Breast epithelium (tissue), 4 donors: Measurements from ENCODE around the gene KRT7. TPM values are rescaled to one million over a fixed set of nuclear protein-coding genes. Genes with fewer than 3 reads are reported as not detected.

Experiments used
- DNase-seq, 2 donors: peaks; one replicate each; pipeline ENCODE4 v3.0.0-alpha.2; 2019; ENCODE audit warnings: low spot score in 2 of 2
- H3K27ac ChIP-seq, 2 donors: fragments of 200-600 bp; sonication (generic) in 1 of 2; one replicate each; pipeline ENCODE4 v1.5.1; 2016 to 2019; ENCODE audit warnings: mild to moderate bottlenecking in 1 of 2
- H3K27me3 ChIP-seq, 2 donors: fragments of 200-600 bp; sonication (generic) in 1 of 2; one replicate each; pipeline versions ENCODE4 v1.5.1 to v1.6.0; 2017 to 2019; ENCODE audit warnings: control low read depth in 1 of 2, mild to moderate bottlenecking in 1 of 2
- H3K36me3 ChIP-seq: fragments of 200-600 bp; one replicate; pipeline ENCODE4 v1.5.1; 2019
- H3K4me1 ChIP-seq, 2 donors: fragments of 200-600 bp; sonication (generic); one replicate each; pipeline ENCODE4 v1.5.1; 2016 to 2019; ENCODE audit warnings: control low read depth in 1 of 2
- H3K4me3 ChIP-seq, 3 donors: fragments of 200-600 bp; sonication (generic); 1 replicate in 2 of 3; 2 replicates in 1 of 3; pipeline ENCODE4 v1.5.1; 2016 to 2019; ENCODE audit warnings: mild to moderate bottlenecking in 3 of 3, moderate library complexity in 2 of 3
- H3K9me3 ChIP-seq, 2 donors: fragments of 200-600 bp; sonication (generic) in 1 of 2; one replicate each; pipeline ENCODE4 v1.5.1; 2016 to 2019; ENCODE audit warnings: control low read depth in 1 of 2
- POLR2A ChIP-seq: fragments of 450-650 bp; IDR thresholded peaks from one replicate; pipeline ENCODE4 v1.6.1; 2016; ENCODE audit warnings: antibody characterized with exemption, mild to moderate bottlenecking, moderate library complexity
- POLR2AphosphoS5 ChIP-seq, 3 donors: sonication (generic); formaldehyde crosslinking; IDR thresholded peaks; one replicate each; pipeline ENCODE4 v1.6.1; 2017; ENCODE audit warnings: antibody characterized with exemption in 3 of 3
- intact Hi-C: fragments of 100-400 bp; cut with DNase I; formaldehyde crosslinking; loops from one replicate; pipeline ENCODE4 v1.15.1; 2023; ENCODE audit warnings: low total_unique reads
- total RNA-seq, 3 donors: library from RNA; depleted of rRNA; stranded (reverse); fragments of >200 nt; gene quantifications; one replicate each; pipeline ENCODE4 v1.1.0, GENCODE V29; 2016
- TF ChIP-seq, protein P1 (sequence below), 3 donors: fragments of 450-650 bp; IDR thresholded peaks; one replicate each; pipeline ENCODE4 v1.5.1; 2016 to 2017; ENCODE audit warnings: antibody characterized with exemption in 3 of 3, mild to moderate bottlenecking in 3 of 3, moderate library complexity in 3 of 3

The KRT7 gene
- total RNA-seq, 3 donors from 2014 or later: 4.2 to 1,051 (median 358) TPM

DNA sequence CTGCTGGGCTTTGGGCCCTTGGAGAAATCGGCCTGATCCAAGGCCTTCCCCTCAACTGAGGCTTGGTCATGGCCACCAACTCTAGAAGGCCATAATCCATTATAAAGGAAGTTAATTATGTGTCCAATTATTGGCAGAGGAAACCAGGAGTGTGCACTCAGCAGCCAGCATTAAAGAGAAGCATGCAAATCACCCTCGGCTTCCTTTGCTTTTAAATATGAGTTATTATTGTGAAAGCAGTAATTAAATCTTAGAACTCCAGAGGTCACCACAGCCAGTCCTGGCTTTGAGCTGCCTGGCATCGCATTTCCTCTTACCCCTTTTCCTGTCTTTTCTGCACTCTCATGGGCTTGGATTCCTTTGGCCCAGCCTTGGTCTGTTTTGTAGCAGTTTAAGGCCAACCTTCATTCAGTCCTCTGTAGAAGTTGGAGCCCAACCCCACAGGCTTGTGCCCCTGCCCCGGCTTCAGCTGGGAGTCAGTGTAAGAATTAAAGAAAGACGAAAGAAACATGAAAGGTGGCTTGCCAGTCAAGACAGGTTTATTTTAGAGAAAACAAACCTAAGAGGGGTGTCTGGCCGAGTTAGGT lies 26.7 kb downstream of the KRT7 start:
- no peak overlapping the region for H3K4me3 ChIP-seq
- peaks cover 0 to 11% of the 10 kb centered on the region in 2 donors for H3K27me3 ChIP-seq
- H3K9me3 ChIP-seq: no peaks in the 10 kb centered on the region
- TF ChIP-seq POLR2A (no peak), POLR2AphosphoS5 (IDR thresholded peaks at IDR 0.05) (no peak)
- TF ChIP-seq, protein P1, sequence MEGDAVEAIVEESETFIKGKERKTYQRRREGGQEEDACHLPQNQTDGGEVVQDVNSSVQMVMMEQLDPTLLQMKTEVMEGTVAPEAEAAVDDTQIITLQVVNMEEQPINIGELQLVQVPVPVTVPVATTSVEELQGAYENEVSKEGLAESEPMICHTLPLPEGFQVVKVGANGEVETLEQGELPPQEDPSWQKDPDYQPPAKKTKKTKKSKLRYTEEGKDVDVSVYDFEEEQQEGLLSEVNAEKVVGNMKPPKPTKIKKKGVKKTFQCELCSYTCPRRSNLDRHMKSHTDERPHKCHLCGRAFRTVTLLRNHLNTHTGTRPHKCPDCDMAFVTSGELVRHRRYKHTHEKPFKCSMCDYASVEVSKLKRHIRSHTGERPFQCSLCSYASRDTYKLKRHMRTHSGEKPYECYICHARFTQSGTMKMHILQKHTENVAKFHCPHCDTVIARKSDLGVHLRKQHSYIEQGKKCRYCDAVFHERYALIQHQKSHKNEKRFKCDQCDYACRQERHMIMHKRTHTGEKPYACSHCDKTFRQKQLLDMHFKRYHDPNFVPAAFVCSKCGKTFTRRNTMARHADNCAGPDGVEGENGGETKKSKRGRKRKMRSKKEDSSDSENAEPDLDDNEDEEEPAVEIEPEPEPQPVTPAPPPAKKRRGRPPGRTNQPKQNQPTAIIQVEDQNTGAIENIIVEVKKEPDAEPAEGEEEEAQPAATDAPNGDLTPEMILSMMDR (IDR thresholded peaks at IDR 0.05): no peak
- H3K4me1 ChIP-seq: peaks cover 0 to 5% of the 10 kb centered on the region in 2 donors
- intact Hi-C loops: no loop called here
- DNase-seq: no peak
- peak overlapping the region; percentile 45 to 75 for H3K27ac ChIP-seq
- H3K36me3 ChIP-seq: no peaks in the 10 kb centered on the region

DNA sequence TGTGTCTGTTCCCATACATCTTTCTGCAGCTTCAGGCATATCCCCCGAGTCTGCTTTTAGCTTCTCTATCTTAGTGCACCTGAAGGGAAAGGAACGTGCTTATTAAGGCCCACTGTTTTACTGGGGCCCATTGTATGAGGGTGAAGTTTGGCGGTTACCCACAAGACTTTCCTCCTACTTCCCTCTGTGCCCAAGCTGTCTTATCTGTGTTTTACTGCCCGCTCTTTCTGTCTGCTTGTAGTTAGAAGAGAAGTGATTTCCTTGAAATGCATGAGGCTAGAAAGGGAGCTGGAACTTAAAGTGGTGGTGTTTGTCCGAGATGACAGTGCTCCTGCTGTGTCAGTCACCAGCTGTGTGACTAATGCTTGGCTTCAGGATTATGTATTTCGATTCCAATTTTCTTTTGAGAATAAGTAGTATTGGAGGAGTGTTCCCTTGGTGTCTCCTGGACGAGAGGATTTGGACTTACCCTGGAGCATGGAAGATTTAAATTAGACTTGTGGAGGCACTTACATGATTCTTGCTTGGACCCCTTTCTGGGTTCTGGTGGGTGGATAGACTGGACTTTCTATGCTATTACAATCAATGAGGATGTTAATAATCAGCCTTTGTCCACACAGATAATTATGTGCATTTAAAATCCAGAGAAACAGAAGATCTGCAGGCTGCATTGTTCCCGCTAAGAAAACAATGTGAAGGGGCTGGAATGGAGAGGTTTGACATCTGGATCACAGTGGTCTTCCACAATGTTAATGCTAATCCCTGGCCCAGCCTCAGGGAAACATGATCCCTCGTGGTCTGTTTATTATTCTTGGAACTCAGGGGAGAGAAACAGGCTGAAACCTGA lies 27.5 kb downstream of the KRT7 start:
- no peak for DNase-seq
- peak overlapping the region; percentile 45 to 75 for H3K27ac ChIP-seq
- peaks cover 0 to 5% of the 10 kb centered on the region in 2 donors for H3K4me1 ChIP-seq
- no peak overlapping the region for H3K4me3 ChIP-seq
- no peaks in the 10 kb centered on the region for H3K9me3 ChIP-seq
- no peaks in the 10 kb centered on the region for H3K36me3 ChIP-seq
- intact Hi-C loops: no loop called here
- TF ChIP-seq, protein P1 (IDR thresholded peaks at IDR 0.05): no peak
- H3K27me3 ChIP-seq: peaks cover 0 to 11% of the 10 kb centered on the region in 2 donors

DNA sequence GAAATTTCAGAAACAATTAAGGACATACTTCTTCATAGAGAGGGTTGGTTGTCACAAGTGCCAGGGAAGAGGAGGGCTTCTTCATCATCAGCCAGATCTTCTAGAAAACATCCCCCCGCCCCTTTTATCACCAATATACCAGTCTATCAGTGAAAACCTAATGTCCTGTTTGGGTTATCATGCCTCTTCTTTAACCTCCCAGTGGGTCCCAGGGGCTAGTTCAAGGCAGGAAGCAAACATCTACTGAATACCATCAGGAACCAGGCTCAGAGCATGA lies 28.1 kb downstream of the KRT7 start:
- intact Hi-C loops: no loop called here
- Histone ChIP-seq H3K27me3 (peaks cover 0 to 11% of the 10 kb centered on the region in 2 donors), H3K4me1 (peaks cover 0 to 5% of the 10 kb centered on the region in 2 donors), H3K4me3 (no peak overlapping the region), H3K9me3 (no peaks in the 10 kb centered on the region), H3K27ac (peak overlapping the region in 1 of 2 donors; percentile 75), H3K36me3 (no peaks in the 10 kb centered on the region)
- no peak for TF ChIP-seq POLR2AphosphoS5 (IDR thresholded peaks at IDR 0.05)
- TF ChIP-seq POLR2A: no peak
- TF ChIP-seq, protein P1 (IDR thresholded peaks at IDR 0.05): no peak
- no peak for DNase-seq

DNA sequence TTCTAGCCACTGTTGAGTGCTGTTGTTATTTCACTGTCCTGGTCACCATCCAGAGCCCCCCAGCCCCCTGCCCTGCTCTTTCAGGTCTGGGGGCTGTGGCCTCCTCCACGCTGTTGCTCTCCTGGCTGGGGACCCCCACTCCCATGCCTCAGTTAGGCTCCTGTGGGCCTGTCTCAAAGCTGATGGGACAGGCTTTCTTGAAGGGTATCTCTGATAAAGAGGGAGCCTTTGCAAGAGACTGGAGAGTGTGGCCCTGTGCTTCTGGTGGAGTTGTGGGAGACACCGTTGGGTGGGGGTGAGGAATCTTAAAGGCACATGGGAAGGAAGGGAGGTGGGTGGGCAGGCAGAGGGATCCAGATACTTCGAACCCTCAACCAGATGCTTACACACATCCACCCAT lies 29.2 kb downstream of the KRT7 start:
- Histone ChIP-seq H3K27me3 (peaks cover 0 to 11% of the 10 kb centered on the region in 2 donors), H3K4me3 (no peak overlapping the region), H3K27ac (no peak overlapping the region), H3K4me1 (peaks cover 0 to 5% of the 10 kb centered on the region in 2 donors), H3K36me3 (no peaks in the 10 kb centered on the region), H3K9me3 (no peaks in the 10 kb centered on the region)
- DNase-seq: no peak
- intact Hi-C loops: no loop called here
- no peak for TF ChIP-seq POLR2A
- TF ChIP-seq POLR2AphosphoS5 (IDR thresholded peaks at IDR 0.05): no peak
- TF ChIP-seq, protein P1 (IDR thresholded peaks at IDR 0.05): no peak

DNA sequence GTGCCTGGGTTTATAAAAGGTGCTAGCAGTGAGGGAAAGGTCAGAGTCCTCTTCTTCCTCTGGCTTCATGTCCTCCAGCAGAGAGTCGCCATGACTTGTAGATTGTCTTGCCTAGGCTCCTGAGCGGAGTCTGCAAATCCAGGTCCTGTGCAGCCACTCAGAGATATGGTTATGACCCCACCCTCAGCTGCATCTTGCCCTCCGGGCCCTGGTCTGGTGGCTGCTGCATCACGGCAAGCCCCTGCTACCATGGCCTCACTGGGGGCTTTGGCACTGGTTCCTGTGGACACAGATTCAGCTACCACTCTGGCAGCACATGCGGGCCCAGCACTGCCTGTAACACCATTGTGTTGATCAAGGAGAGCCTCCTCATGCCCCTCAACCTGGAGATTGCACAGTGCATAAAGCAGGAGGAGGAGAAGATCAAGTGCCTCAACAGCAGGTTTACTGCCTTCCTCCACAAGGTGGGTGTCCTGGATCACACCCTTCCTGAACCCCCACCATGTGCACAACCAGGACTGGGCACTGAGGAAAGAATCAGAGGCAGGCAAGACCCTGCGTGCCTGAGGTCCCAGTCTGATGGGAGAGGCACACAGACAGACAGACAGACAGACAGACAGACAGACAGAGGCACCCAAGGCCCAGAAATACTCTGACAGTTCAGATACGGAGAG lies 30.9 kb downstream of the KRT7 start:
- intact Hi-C loops: no loop called here
- Histone ChIP-seq H3K4me3 (no peak overlapping the region), H3K36me3 (no peaks in the 10 kb centered on the region), H3K27ac (no peak overlapping the region), H3K27me3 (no peaks in the 10 kb centered on the region), H3K9me3 (no peaks in the 10 kb centered on the region), H3K4me1 (peaks cover 0 to 5% of the 10 kb centered on the region in 2 donors)
- no peak for DNase-seq
- TF ChIP-seq POLR2A (no peak), POLR2AphosphoS5 (IDR thresholded peaks at IDR 0.05) (no peak)
- TF ChIP-seq, protein P1 (IDR thresholded peaks at IDR 0.05): no peak
